H1 (cell line): Measurements from ENCODE around the gene SH3D19. TPM values are rescaled to one million over a fixed set of nuclear protein-coding genes. Genes with fewer than 3 reads are reported as not detected.

Experiments
- CHD2 ChIP-seq: IDR thresholded peaks from 2 replicates; pipeline ENCODE4 v1.6.1; 2012; ENCODE audit warnings: low read length, improper control_type of control experiment
- CHD7 ChIP-seq: fragments of 300-600 bp; sonication (generic); IDR thresholded peaks from 2 replicates; pipeline ENCODE4 v1.7.1; 2012; ENCODE audit warnings: low read length, moderate library complexity, mild to moderate bottlenecking, inconsistent platforms; ENCODE audit not compliant: insufficient replicate concordance
- EZH2 ChIP-seq: fragments of 200-600 bp; sonication (generic); IDR thresholded peaks from 2 replicates; pipeline ENCODE4 v1.7.1; 2012; ENCODE audit warnings: low read depth, mild to moderate bottlenecking, moderate library complexity, low read length, inconsistent platforms; ENCODE audit not compliant: severe bottlenecking
- KDM5A ChIP-seq: fragments of 200-600 bp; IDR thresholded peaks from 2 replicates; pipeline ENCODE4 v1.7.1; 2012; ENCODE audit warnings: mild to moderate bottlenecking, low read length, inconsistent platforms, mixed read lengths
- RFX5 ChIP-seq: IDR thresholded peaks from 2 replicates; pipeline ENCODE4 v1.6.1; 2011; ENCODE audit warnings: low read depth, low read length, improper control_type of control experiment, borderline replicate concordance
- polyA plus RNA-seq, 7 experiments: library from polyadenylated mRNA; depleted of rRNA in 3 of 7; stranded (reverse) in 5 of 7; unstranded in 2 of 7; fragments of >200 nt in 5 of 7; fragments of 200-250 nt in 2 of 7; gene quantifications; 1 replicate in 5 of 7; 2 replicates in 1 of 7; 4 replicates in 1 of 7; pipeline versions ENCODE4 v1.2.1 to v1.2.3, GENCODE V29; 2011 to 2013; ENCODE audit warnings: missing spikeins in 2 of 7, mixed read lengths in 2 of 7
- total RNA-seq: library from RNA; stranded (reverse); fragmentation: NEBNext Ultra II Directional; extraction: Animal tissue kit (Norgen Biotek cat#: 25700); gene quantifications from 2 replicates; pipeline ENCODE4 v1.2.1, GENCODE V29; 2021

SH3D19 gene
- total and polyA plus RNA-seq, 2 of the 8 experiments (the other 6 are each of a cell fraction or from before 2014, with no cell fraction given): 11.7 to 51.3 TPM

GRCh38 chr4:151292038-151292437 is 33.4 kb downstream of the SH3D19 start (continued):
- no peak for TF ChIP-seq RFX5
- TF ChIP-seq EZH2: no peak
- TF ChIP-seq KDM5A: no peak
- TF ChIP-seq CHD7: no peak
- no peak for TF ChIP-seq CHD2
